DMS153 treated with DMSO at 0.1 percent for 48 hours (cell line): ENCODE results near the gene HSD3B7.
A peak's percentile ranks its signal among the peaks of the same experiment; 100 is the strongest.

Source experiments
- DNase-seq: peaks from one replicate; lab custom pipeline; 2025; ENCODE audit not compliant: unreplicated experiment; lab: John Stamatoyannopoulos, UW

Gene HSD3B7

DNA sequence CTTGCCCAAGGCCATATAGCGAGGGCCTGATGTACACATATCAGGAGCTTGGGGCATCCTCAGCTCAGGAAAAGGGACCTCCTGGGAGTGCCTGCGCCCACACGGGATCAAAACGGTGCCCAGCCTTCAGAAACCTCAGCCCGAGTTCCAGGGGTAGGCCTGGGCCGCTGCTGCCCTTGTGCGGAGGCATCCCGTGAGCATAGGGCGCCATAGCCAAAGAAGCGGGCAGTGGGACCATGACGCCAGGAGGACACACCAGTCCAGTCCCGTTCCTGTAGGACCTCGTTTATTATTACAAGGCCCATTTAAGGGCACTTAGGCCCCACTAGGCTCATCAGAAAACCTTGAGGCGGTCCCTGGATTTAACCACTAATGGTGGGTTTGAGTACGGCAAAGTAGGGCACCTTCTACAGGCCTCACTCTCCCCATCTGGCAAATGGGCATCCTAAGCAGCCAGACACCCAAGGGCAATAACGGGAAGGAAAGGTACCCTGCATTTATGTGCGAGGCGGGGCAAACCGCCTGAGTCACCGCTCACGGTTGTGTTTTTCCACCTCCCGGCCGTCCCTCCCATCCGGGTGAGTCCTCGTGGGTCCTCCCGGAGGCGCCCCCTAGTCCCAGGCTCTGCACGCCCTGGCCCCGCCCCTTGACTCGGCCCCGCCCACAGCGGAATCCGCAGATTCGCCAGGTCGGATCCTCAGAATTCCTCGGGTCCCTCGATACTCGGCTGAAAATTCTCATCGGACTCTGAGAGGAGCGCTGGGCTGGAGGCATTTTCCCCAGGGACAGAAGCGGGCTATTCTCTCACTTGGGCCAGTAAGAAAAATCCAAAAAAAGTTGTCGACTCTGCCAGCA lies 28.2 kb upstream of the HSD3B7 start:
- DNase-seq = peak; percentile 46

DNA sequence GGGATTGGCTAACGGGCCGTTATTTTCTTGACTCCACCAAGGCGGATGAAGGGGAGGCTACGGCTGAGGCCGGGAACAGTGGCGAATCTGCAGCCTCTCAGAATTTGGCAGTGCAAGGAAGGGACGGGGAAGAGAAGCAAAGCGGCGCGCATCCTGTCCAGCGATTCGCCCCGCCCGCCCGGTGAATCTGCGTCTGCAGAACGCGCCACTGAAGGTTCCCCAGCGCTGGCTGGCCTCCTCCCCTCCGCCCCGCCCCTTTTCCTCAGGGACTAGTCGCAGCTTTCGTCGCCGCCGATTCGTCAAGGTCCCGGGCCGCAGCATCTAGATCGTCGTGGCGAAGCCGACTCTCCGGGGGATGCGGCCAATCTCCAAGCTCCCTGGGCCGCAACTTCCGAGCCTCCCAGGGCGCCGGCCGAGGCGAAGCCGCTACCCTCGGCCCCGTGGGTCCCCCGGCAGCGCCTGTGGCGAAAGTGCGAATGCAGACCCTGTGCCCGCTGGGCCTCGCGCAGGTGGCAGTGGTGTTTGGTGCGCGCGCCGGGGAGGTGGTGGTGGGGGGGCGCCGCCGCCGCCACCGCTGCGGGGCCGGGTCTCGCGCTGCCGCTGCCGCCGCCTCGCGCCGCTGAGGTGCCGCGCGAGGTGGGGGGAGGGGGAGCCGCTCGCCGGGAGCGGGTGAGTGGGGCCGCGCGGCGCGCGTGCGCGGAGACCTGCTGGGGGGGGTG lies 27.4 kb upstream of the HSD3B7 start, which contains the start of gene SETD1A:
Gene SETD1A, plus strand, starts transcription at position 299 of the 719 bp plus-strand sequence. CDS start 978 bp downstream, outside the sequence.
- DNase-seq = peak; percentile 76

DNA sequence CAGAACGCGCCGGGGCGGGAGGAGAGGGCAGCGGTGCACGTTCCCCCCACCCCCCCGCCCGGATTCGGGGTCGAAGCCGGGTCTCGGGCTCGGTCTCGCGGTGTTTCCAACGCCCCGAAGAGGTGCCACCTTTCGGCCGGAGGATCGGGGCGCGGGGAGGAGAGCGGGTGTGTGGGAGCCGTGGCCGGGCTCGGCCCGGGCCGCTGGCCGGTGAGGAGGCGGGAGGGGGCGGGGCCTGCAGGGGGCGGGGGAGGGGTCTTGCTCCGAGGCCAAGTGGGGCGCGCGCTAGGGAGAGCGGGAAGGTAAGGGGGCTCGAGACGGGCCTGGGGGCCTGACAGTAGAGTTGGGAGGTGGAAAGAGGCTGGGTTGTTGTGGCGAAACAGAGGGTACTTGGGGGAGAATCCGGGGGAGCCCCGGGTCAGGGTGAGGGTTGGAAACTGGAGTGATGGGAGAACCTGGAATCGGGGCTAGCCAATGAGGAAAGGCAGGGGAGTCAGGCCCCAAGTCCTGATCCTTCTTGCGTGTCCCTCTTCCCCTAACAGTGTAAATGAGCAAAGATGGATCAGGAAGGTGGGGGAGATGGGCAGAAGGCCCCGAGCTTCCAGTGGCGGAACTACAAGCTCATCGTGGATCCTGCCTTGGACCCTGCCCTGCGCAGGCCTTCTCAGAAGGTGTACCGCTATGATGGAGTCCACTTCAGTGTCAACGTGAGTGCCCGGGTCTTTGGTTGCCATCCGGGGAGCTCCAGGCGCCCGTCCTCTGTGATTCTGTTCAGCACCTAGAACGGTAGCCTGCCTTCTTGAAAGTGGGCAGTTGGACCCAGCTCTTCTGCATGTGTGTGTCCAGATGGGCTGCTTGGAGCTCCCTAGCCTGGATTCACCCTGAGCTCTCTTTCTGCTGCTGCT lies 26.6 kb upstream of the HSD3B7 start:
- no peak for DNase-seq

DNA sequence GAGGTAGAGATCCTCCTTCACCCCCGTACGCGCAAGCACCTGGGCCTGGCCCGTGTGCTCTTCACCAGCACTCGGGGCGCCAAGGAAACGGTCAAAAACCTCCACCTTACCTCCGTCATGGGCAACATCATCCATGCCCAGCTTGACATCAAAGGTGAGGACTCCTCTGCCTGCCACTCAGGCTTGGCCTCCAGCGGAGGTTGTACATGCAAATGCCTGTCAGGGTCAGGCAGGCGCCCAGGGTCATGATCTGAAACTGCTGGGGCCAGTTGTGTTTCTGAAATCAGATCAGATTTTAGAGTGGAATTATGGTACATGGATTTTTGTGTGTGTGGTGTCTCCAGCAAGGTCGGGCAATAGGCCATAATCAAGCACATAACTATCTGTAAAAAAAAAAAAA lies 23.6 kb upstream of the HSD3B7 start:
- DNase-seq = no peak

DNA sequence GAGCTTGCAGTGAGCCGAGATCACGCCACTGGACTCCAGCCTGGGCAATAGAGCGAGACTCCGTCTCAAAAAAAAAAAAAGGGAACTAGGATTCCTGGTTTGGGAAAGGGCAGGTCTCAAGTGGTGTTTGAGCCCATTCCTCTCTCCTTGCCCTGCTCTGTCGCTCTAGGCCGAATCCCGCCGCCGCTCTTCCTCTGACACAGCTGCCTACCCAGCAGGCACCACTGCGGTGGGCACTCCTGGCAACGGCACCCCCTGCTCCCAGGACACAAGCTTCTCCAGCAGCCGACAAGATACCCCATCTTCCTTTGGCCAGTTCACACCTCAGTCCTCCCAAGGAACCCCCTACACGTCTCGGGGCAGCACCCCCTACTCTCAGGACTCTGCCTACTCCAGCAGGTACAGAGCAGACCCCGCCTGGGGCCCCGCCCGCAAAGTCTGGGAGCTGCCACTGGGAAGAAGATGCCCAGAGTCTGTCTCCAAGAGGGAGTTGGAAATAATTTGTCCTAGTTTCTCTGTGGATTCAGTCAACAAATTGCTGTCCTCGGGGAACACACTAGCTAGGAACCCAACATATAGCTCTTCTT lies 21.0 kb upstream of the HSD3B7 start:
- DNase-seq = no peak

DNA sequence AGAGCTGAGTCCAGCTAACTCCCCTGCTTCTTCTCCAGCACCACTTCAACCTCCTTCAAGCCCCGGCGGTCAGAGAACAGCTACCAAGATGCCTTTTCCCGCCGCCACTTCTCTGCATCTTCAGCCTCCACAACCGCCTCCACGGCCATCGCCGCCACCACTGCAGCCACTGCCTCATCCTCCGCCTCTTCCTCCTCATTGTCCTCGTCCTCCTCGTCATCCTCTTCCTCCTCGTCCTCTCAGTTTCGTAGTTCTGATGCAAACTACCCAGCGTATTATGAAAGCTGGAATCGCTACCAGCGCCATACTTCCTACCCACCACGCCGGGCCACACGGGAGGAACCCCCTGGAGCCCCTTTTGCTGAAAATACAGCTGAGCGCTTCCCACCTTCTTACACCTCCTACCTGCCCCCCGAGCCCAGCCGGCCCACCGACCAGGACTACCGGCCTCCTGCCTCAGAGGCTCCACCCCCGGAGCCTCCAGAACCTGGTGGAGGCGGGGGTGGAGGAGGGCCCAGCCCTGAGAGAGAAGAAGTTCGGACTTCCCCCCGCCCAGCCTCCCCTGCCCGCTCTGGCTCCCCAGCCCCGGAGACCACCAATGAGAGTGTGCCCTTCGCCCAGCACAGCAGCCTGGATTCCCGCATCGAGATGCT lies 20.3 kb upstream of the HSD3B7 start:
- DNase-seq = no peak

DNA sequence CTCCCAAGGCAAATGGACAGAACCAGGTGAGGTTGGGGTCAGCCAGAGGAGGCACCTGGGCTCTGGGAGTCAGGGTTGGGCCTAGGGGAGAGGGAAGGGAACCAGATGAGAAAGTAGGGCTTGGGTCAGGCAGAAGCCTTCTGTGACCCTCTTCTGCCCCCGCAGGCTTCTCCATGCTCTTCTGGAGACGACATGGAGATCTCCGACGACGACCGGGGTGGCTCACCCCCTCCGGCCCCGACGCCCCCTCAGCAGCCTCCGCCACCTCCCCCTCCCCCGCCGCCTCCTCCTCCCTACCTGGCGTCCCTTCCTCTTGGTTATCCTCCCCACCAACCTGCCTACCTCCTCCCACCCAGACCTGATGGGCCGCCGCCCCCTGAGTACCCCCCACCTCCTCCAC lies 19.6 kb upstream of the HSD3B7 start:
- DNase-seq = no peak

DNA sequence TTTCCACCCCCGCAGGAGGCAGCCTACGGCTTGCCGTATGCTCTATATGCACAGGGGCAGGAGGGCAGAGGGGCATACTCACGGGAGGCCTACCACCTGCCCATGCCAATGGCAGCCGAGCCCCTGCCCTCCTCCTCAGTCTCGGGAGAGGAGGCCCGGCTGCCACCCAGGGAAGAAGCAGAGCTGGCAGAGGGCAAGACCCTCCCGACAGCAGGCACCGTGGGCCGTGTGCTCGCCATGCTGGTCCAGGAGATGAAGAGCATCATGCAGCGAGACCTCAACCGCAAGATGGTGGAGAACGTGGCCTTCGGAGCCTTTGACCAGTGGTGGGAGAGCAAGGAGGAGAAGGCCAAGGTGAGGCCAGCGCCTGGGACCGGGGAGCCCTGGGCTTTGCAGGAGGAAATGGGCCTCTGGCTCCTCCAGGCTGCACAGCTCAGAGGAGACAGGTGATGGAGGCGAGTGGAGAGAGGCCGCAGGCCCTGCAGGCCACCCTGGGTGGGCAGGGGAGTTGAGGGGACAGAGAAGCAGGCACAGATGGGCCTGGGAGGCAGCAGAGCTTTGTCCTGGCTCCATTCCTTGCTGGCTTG lies 18.9 kb upstream of the HSD3B7 start:
- no peak for DNase-seq

DNA sequence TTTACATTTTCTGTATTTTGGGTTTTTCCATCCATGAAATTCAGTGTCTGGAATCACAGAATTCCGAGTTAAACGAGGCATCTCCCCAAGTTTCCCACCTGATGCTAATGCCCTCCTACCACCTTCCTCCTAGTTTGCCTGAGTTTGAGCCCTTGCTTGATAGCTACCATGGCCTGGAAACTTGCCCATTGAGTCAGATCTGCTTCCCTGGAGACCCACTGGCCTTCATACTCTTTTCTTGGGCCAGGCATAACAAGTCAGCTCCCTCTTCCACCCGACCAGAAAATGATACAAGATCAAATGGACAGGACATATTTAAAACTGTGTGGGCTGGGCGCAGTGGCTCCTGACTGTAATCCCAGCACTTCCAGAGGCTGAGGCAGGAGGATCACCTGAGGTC lies 17.2 kb upstream of the HSD3B7 start:
- no peak for DNase-seq

DNA sequence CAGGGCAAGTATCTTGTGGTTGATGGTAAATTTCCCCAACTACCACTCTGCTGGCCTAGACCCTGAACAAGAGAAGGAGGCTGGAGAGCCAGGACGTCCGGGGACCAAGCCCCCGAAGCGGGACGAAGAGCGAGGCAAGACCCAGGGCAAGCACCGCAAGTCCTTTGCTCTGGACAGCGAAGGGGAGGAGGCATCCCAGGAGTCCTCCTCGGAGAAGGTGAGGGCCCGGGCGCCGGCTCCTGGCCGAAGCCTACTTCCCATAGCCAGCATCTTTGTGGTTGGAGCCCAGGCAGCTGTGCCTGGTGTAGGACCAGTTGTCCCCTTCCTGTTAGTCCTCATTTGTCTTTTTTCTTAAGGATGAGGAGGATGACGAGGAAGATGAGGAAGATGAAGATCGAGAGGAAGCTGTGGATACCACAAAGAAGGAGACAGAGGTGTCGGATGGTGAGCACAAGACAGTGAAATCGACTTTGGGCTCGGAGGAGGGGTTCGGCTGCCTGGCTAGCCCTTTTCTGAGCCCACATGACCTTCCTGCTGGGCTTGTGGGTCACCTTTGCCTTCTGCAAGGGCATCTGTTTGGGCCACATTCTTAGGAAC lies 15.7 kb upstream of the HSD3B7 start:
- no peak for DNase-seq

DNA sequence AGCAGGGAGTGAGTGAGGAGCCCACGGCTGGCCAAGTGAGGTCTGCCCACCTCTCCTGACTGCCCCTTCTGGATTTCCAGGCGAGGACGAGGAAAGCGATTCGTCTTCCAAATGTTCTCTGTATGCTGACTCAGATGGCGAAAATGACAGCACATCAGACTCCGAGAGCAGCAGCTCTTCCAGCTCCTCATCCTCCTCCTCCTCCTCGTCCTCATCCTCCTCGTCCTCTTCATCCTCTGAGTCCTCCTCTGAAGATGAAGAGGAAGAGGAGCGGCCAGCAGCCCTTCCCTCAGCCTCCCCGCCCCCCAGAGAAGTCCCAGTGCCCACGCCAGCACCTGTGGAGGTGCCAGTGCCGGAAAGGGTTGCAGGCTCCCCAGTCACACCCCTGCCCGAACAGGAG lies 13.7 kb upstream of the HSD3B7 start:
- no peak for DNase-seq

DNA sequence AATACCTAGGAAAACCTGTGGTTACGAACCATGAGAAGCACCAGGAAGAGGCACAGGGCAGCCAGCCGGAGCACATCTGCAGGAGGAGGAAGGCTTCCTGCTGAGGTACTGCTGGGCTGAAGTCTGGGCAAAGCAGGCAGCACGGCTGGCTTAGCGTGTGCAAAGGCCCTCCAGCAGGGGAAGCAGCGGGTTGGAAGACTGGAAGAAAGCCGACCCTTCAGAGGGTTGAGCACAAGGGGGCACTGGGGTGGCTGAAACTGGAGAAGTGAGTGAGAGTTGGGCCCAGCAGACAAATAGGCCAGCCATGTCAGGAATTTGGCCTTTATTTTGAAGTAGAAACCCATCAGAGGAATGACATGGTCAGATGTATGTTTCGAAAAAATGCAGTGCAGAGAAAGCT lies 12.1 kb upstream of the HSD3B7 start:
- no peak for DNase-seq

DNA sequence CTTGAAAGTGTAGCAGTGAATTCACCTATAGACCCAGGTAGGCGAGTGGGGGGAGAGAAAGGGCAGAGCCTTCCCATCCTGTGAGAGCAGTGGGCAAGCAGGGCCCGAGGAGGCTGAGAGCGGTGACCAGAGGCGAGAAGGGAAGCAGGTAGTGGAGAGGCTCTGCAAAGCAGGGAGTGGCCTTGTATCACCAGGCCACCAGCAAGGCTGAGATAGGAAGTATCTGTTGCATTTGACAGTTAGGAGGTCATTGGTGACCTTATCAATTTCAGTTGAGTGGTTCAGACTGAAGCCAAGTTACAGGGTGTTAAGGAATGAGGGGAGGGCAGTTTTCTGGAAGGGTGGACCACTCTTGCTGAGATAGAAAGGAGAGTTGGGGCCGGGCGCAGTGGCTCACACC lies 10.7 kb upstream of the HSD3B7 start:
- no peak for DNase-seq

DNA sequence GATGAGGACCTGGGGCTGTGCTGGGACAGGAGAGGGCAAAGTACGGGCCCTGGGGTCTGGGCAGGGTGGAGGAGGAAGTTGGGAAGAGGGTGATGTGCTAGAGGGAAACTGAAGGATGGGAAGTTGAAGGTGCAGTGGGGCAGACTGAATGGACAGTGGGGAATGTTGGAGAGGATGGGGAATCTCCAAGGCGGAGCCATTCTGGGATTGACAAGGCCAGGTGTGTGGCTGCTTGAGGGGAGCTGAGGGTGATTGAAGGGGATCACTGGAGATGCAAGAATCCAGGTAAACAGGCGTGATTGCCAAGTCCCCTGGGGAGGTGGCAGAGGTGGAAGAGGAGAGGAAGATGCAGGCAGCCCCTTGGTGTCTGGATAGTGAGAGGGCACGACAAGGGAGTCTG lies 8.5 kb upstream of the HSD3B7 start:
- DNase-seq = no peak

DNA sequence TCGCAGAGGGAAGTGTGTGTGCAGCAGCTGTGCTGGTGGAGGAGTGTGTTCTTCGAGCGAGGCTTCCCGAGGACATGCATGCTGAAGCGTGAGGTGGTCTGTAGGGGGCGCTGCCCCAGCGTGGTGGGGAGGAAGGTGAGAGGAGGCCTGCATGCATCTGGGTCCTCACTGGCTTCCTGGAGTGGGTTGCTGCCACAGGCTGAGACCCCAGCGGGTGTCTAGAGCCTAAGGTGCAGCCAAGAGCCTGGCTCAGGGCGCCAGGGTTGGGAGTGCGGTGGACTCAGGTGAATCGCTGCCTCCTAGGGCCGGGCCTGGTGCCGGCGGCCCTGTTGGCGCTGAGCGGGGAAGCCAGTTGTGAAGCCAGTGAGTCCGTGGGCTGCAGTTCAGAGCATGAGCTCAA lies 7.5 kb upstream of the HSD3B7 start:
- DNase-seq = no peak

DNA sequence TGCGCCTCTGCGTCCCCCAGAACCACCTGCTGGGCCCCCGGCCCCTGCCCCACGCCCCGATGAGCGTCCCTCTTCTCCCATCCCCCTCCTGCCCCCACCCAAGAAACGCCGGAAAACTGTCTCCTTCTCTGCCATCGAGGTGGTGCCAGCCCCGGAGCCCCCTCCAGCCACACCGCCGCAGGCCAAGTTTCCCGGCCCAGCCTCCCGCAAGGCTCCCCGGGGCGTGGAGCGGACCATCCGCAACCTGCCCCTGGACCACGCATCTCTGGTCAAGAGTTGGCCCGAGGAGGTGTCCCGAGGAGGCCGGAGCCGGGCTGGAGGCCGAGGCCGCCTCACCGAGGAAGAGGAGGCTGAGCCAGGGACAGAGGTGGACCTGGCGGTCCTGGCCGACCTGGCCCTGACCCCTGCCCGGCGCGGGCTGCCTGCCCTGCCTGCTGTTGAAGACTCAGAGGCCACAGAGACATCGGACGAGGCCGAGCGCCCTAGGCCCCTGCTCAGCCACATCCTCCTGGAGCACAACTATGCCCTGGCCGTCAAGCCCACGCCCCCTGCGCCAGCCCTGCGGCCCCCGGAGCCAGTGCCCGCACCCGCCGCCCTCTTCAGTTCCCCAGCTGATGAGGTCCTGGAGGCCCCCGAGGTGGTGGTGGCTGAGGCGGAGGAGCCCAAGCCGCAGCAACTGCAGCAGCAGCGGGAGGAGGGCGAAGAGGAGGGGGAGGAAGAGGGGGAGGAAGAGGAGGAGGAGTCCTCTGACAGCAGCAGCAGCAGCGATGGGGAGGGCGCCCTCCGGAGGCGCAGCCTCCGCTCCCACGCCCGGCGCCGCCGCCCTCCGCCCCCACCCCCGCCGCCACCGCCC lies 5.6 kb upstream of the HSD3B7 start:
- no peak for DNase-seq

DNA sequence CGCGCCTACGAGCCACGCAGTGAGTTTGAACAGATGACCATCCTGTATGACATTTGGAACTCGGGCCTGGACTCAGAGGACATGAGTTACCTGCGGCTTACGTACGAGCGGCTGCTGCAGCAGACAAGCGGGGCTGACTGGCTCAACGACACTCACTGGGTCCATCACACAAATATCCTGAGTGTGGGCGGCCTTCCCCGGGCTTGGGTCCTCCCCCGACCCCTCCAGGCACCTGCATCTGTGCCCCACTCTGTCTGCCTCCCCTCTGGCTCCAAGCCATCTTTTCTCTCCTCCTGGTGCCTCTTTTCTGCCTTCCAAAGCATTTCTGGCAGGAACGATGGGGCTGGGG lies 5.0 kb upstream of the HSD3B7 start:
- DNase-seq = no peak

DNA sequence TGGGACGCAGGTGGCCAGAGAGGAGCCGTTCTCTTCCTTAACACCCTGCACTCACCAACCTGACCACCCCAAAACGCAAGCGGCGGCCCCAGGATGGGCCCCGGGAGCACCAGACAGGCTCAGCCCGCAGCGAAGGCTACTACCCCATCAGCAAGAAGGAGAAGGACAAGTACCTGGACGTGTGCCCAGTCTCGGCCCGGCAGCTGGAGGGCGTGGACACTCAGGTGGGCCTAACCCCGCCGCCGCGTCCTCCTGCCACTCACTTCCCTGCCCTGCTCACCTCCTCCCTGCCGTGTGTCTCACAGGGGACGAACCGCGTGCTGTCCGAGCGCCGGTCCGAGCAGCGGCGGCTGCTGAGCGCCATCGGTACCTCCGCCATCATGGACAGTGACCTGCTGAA lies 4.6 kb upstream of the HSD3B7 start:
- no peak for DNase-seq

DNA sequence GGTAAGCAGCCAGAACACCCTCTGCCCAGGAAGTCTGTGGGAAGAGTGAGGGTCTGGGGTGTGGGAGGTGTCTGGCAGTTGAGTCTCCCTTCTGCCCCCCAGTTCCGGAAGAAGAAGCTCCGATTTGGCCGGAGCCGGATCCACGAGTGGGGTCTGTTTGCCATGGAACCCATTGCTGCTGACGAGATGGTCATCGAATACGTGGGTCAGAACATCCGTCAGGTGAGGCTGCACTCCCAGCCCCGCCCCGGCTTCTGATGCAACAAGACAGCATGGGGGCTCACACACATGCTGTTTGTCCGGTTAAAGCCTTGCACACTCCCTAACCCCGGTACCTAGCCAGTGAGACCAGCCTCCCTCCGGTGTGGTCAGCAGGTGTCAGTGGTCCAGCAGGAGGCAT lies 4.0 kb upstream of the HSD3B7 start:
- DNase-seq = no peak
